Glutamatergic neuron (in vitro differentiated cells): ENCODE measurements around the gene TEDC1. TPM values are rescaled to one million over a fixed set of nuclear protein-coding genes. Genes with fewer than 3 reads are reported as not detected.

Experiments used
- DNase-seq: peaks from one replicate; pipeline ENCODE4 v3.0.0; 2022
- H3K27ac Mint-ChIP-seq: one replicate; pipeline ENCODE4 v1.8.0; 2020; ENCODE audit warnings: mild to moderate bottlenecking, mixed read lengths, inconsistent platforms; ENCODE audit not compliant: unreplicated experiment
- H3K27me3 Mint-ChIP-seq: one replicate; pipeline ENCODE4 v1.8.0; 2020; ENCODE audit warnings: mild to moderate bottlenecking, moderate library complexity, mixed read lengths, inconsistent platforms; ENCODE audit not compliant: unreplicated experiment
- H3K36me3 Mint-ChIP-seq: one replicate; pipeline ENCODE4 v1.8.0; 2020; ENCODE audit warnings: mild to moderate bottlenecking, mixed read lengths, inconsistent platforms; ENCODE audit not compliant: unreplicated experiment
- H3K4me1 Mint-ChIP-seq: one replicate; pipeline ENCODE4 v1.8.0; 2020; ENCODE audit warnings: mild to moderate bottlenecking, low read depth, mixed read lengths, inconsistent platforms; ENCODE audit not compliant: unreplicated experiment
- H3K4me3 Mint-ChIP-seq: one replicate; pipeline ENCODE4 v1.8.0; 2020; ENCODE audit warnings: mild to moderate bottlenecking, mixed read lengths, inconsistent platforms; ENCODE audit not compliant: unreplicated experiment
- H3K9me3 Mint-ChIP-seq: one replicate; pipeline ENCODE4 v1.8.0; 2020; ENCODE audit warnings: mild to moderate bottlenecking, moderate library complexity, mixed read lengths, inconsistent platforms; ENCODE audit not compliant: unreplicated experiment
- total RNA-seq: library from RNA; stranded (reverse); fragmentation: NEBNext Ultra II Directional; extraction: Animal tissue kit (Norgen Biotek cat#: 25700); gene quantifications from one replicate; pipeline ENCODE4 v1.2.1, GENCODE V29; 2021; ENCODE audit not compliant: unreplicated experiment
- TF ChIP-seq, protein P1 (sequence below): fragments of 200-600 bp; sonication (generic); IDR thresholded peaks from one replicate; pipeline ENCODE4 v1.5.0; 2021; ENCODE audit not compliant: partially characterized antibody, unreplicated experiment

TEDC1 gene
- total RNA-seq, 1 donor from 2014 or later: 13.8 TPM

DNA sequence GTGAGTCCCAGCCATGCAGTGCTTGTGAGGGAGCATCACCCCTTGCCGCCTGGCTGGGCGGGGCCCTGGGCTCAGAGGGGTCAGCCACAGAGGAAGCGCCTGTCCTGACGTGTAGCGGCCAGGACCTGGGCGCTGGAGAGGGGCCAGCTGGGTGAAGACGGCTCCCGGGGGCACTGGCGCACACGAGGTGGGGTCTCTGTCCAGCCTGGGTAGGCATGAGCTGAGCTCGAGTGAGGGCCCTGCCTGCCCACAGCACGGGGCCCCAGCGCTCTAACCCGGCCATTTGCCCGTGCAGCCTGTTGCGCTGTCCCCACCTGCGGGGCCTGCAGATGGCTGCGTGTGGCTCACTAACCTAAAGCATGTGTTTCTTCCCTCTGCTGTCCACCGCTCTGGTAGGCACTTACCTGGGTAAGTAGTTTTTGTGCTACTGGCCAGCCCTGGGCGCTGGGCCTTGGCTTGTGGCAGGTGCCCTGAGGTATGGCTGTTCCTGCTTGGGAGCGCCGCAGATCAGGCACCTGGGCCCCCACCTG is 23.0 kb upstream of the TEDC1 start:
- TF ChIP-seq, protein P1, sequence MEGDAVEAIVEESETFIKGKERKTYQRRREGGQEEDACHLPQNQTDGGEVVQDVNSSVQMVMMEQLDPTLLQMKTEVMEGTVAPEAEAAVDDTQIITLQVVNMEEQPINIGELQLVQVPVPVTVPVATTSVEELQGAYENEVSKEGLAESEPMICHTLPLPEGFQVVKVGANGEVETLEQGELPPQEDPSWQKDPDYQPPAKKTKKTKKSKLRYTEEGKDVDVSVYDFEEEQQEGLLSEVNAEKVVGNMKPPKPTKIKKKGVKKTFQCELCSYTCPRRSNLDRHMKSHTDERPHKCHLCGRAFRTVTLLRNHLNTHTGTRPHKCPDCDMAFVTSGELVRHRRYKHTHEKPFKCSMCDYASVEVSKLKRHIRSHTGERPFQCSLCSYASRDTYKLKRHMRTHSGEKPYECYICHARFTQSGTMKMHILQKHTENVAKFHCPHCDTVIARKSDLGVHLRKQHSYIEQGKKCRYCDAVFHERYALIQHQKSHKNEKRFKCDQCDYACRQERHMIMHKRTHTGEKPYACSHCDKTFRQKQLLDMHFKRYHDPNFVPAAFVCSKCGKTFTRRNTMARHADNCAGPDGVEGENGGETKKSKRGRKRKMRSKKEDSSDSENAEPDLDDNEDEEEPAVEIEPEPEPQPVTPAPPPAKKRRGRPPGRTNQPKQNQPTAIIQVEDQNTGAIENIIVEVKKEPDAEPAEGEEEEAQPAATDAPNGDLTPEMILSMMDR: no peak
- no peak overlapping the region for H3K4me3 Mint-ChIP-seq
- H3K27me3 Mint-ChIP-seq: peaks cover 2% of the 10 kb centered on the region
- no peaks in the 10 kb centered on the region for H3K4me1 Mint-ChIP-seq
- no peak for DNase-seq
- H3K27ac Mint-ChIP-seq: no peak overlapping the region
- H3K9me3 Mint-ChIP-seq: peaks cover 3% of the 10 kb centered on the region
- H3K36me3 Mint-ChIP-seq: no peaks in the 10 kb centered on the region

DNA sequence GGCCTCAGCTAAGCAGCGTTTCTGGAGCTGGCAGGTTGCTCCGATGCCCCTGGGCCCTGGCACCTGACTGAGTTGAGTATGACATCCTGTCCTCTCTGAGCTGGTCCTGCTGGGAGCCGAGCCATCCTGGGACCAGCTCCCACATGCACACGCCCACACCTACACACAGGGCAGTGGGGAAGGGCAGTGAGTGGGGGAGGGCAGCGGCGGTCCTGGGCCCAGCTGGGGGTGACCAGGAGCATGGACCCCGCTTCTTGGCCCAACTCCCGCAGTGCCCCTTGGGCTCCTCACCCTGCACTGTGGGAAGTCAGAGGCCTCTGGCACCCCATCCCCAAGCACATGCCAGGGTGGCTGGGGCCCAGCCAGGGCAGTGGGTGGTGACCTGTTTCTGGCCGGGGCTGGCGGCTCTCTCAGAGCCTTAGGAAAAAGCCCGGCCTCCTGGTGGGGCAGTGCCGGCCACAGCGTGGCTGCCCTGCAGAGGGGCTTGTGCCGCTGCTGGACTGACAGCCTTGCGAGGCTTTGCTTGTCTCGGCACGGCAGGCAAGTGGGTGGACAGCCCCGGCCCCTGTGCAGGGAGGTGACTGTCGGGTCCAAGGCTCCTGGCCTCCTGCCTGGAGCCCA is 22.3 kb upstream of the TEDC1 start:
- H3K27me3 Mint-ChIP-seq: peaks cover 2% of the 10 kb centered on the region
- H3K9me3 Mint-ChIP-seq: peaks cover 3% of the 10 kb centered on the region
- H3K4me1 Mint-ChIP-seq: no peaks in the 10 kb centered on the region
- no peak overlapping the region for H3K4me3 Mint-ChIP-seq
- no peak overlapping the region for H3K27ac Mint-ChIP-seq
- H3K36me3 Mint-ChIP-seq: no peaks in the 10 kb centered on the region
- DNase-seq: no peak
- TF ChIP-seq, protein P1: no peak

DNA sequence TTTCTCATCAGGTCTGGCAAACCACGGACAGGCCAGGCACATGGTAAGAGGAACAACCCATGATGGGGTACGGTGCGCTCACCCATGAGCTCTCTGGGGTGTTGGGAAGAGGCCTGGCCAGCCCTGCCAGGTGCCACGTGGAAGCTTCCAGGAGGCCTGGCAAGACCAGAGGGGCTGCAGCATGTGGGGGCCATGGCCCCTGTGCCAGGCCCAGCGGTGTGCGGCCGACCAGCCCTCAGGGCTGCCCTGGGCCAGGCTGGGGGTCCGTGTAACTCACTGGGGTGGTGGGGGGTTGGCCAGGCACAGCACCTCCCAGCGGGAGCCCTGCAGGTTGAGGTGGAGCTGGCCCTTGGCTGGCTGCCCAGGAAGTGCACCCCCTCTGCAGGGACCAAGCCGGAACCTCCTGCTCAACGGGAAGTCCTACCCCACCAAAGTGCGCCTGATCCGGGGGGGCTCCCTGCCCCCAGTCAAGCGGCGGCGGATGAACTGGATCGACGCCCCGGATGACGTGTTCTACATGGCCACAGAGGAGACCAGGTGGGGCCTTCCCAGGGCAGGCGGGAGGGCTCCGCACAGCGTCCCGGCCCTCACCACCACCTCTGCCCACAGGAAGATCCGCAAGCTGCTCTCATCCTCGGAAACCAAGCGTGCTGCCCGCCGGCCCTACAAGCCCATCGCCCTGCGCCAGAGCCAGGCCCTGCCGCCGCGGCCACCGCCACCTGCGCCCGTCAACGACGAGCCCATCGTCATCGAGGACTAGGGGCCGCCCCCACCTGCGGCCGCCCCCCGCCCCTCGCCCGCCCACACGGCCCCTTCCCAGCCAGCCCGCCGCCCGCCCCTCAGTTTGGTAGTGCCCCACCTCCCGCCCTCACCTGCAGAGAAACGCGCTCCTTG is 21.3 kb upstream of the TEDC1 start:
- Mint-ChIP-seq H3K27ac (peak overlapping the region; percentile 62), H3K4me1 (no peaks in the 10 kb centered on the region), H3K4me3 (no peak overlapping the region), H3K36me3 (no peaks in the 10 kb centered on the region), H3K27me3 (peaks cover 2% of the 10 kb centered on the region), H3K9me3 (peaks cover 2% of the 10 kb centered on the region)
- TF ChIP-seq, protein P1: no peak
- DNase-seq: no peak

DNA sequence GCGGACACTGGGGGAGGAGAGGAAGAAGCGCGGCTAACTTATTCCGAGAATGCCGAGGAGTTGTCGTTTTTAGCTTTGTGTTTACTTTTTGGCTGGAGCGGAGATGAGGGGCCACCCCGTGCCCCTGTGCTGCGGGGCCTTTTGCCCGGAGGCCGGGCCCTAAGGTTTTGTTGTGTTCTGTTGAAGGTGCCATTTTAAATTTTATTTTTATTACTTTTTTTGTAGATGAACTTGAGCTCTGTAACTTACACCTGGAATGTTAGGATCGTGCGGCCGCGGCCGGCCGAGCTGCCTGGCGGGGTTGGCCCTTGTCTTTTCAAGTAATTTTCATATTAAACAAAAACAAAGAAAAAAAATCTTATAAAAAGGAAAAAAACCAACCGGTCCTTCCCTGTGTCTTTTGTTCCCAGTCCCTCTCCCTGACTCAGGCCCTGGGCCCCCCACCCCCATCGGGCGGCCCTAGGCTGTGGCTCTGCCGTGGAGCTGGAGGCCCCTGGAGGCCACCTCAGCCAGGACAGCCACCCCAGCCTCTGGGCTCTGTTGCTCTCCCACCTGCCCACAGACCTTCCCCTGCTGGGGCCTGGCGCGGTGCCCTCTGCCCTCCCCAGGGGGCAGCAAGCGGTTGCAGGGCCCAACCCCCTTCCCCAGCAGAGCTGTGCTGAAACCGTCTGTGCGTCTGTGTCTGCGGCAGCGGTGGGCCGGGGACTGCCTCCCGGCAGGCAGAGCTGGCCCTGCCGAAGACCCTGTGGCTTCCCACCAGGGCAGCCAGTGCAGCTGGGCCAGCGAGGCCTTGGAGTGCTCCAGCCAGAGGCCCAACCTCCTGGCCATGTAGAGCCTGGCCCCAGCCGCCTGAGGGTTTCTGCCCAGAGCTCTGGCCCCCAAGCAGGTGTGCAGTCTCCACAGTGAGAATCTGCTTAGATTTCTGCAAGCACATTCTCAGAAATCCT is 20.4 kb upstream of the TEDC1 start:
- Mint-ChIP-seq H3K27me3 (peaks cover 2% of the 10 kb centered on the region), H3K4me1 (no peaks in the 10 kb centered on the region), H3K36me3 (no peaks in the 10 kb centered on the region), H3K4me3 (no peak overlapping the region), H3K27ac (no peak overlapping the region), H3K9me3 (peaks cover 2% of the 10 kb centered on the region)
- no peak for DNase-seq
- TF ChIP-seq, protein P1: no peak
